NCI-H128 (cell line): ENCODE data around the gene TXLNA.

Source experiments
- DNase-seq: peaks from one replicate; lab custom pipeline; 2025; ENCODE audit not compliant: unreplicated experiment; lab: John Stamatoyannopoulos, UW

Gene TXLNA

DNA sequence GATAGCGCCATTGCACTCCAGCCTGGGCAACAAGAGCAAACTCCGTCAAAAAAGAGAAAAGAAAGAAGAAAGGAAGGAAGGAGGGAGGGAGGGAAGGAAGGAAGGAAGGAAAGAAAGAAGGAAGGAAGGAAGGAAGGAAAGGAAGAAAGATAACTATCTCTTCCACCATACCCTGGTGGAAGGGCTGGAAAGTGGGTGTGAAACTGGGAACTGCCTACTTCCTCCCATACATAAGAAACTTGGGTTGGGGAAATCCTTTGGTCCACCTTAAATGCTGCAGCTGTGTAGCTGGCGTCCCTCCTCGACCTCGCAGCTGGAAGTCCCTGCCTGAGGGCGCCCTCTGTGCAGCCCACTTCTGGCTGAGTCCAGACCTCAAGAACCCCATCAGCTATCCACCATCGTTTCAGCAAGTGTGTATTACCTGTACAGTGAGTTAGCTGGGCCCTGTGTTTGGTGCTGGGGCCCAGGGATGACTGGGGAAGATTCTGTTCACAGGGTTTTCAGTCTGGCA lies 62.9 kb downstream of the TXLNA start:
- DNase-seq: no peak

DNA sequence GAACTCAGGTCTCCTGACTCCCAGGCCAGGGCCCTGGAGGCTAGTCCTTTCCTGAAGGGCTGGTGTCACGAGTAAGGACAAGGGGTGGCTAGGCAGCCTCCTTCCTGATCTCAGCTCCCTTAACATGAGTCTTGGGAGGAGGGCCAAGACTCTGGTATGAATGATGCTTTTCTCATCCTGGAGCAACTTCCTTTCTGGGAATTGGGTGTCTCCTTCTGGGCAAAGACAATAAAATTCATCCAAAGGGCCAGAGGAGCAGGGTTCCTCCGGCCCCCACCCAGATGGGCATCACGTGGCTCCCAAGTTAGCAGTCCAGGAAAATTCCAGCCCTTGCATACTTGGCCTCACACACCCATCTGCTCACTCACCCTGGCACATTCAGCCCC lies 67.4 kb downstream of the TXLNA start, which contains the start of gene FAM167B:
TSS of gene FAM167B (plus strand) at position 335 of the 386 bp plus-strand sequence. CDS start 200 bp downstream, outside the sequence.
- no peak for DNase-seq

DNA sequence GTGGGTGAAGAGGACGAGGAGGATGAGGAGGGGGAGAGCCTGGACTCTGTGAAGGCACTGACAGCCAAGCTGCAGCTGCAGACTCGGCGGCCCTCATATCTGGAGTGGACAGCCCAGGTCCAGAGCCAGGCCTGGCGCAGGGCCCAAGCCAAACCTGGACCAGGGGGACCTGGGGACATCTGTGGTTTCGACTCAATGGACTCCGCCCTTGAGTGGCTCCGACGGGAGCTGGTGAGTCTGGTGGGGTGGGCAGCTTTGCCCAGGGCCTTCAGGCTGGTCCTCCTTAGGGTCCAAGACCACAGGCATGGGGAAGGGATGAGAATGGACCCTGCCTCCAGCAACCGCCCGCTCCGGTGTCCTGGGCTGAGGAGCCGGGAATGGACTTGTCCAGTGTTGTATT lies 68.0 kb downstream of the TXLNA start:
- DNase-seq: no peak
